Activated naive CD8-positive, alpha-beta T cell treated with anti-CD3 and anti-CD28 coated beads, Interleukin-2, amount 50 U/mL, for 16 hours (primary cell): ENCODE results near the gene PLCD1.
A peak's percentile ranks its signal among the peaks of the same experiment; 100 is the strongest.
"Not testable (repeated sequence)": the region's sequence is repeated elsewhere in the genome, so short reads cannot be mapped to it uniquely, and the experiment has no call there.

Source experiments
- DNase-seq: peaks from one replicate; pipeline ENCODE4 v3.0.0-alpha.2; 2020; ENCODE audit warnings: low read depth, low spot score

PLCD1 gene

GRCh38 chr3:37986479-37987314, 42.7 kb downstream of the PLCD1 start:
- no peak for DNase-seq

GRCh38 chr3:37985637-37986320, 43.7 kb downstream of the PLCD1 start:
- no peak for DNase-seq

DNA sequence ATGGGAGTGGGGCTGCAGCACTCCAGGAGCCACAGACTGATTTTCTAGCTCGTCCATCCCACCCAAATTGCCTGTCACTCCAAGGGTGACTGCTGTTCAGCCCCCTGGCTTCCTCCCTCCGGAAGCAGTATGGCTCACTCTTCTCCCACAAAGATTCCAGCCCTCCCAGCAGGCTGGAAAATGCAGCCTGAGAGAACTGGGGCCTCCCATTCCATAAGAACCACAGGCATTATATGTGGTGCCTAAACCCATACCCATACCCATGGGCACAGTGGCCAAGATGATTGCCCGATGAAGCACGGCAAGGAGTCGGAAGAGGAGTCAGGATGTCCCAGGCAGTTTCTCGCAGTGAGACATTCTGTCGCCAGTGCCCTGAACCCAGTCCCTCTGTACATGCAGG, 44.8 kb downstream of the PLCD1 start:
- DNase-seq = no peak

GRCh38 chr3:37984051-37984450, 45.4 kb downstream of the PLCD1 start:
- no peak for DNase-seq

DNA sequence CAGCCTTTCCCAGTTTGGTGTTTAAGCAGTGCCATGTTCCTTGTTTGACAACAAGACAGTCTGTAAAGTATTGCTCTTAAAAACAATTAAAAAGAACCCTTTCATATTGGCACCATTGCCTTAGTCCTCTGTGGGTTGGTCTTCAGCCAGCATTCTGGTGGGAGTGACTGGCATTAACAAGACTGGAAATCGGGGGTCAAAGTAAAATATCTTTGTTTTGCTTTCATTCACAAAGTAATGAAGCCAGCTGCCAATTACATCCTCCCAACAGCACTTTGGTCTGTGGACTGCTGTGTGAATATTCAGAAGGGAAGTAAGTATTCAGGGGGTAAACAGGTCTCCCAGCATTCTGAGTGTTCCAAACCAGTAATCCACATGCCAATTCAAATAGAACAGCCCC, 47.1 kb downstream of the PLCD1 start:
- no peak for DNase-seq

DNA sequence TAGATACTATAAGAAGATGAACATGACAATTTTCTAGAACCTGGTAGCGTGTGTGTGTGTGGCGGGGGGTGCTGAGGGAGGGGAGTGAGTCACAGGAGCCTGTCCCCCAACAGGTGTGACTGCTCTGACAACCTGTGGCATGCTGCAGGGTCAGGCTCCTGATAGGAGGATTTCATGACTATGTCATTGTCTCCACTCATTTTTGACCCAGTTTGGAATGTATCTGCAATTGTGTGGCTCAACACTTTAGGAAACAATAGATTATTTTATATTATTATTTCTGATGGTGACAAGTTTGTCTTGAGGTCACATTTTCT, 48.1 kb downstream of the PLCD1 start:
- DNase-seq = no peak

DNA sequence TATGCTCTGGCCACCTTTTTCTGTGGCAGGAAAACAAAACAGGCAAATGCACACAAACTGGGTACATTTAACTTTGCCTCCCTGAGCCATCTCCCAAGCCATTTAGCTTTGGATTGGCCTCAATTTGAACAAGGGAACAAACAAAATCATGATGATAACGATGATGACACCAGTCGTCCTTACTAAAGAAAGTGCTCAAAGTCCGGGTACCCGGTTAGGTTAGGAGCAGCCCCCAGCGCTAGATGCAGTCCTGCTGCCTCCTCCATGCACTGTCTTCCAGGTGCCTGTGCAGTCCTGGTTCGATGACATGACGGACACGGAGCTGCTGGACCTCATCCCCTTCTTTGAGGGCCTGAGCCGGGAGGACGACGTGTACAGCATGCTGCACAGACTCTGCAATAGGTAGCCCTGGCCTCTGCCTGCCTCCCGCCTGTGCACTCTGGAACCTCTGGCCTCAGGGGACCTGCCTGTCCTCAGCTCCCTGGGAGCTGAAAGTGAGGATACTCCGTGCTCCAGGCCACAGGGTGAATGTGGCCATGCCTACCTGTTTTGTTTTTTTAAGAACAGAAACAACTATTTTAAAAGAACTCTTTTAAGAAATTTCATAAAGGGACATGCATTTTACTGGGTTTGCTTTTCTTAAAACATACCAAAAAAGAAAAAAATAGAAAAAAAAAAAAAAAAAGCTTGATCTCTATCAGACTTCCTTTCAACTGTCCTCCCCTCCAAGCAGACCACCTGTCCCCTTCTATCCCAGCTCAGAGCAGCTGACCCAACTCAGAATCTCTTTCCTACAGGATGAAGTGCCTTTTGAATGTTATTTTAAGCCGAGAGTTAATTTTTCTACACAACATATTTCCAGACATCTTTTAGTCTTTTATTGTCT, 48.7 kb downstream of the PLCD1 start:
- no peak for DNase-seq

GRCh38 chr3:37979541-37980461, 49.6 kb downstream of the PLCD1 start:
- DNase-seq = no peak

GRCh38 chr3:37974121-37975083, 55.0 kb downstream of the PLCD1 start:
- peak; percentile 54 for DNase-seq

GRCh38 chr3:37973246-37974054, 56.0 kb downstream of the PLCD1 start:
- no peak for DNase-seq

DNA sequence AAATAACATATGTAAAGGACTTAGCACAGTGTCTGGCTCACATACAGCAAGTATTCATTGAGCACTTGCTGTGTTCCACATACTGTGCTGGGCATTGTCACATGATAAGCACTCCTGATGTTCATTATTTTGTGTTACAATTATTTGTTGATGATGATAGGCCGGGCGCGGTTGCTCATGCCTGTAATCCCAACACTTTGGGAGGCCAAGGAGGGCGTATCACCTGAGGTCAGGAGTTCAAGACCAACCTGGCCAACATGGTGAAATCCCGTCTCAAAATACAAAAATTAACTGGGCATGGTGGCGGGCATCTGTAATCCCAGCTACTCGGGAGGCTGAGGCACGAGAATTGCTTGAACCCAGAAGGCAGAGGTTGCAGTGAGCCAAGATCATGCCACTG, 57.4 kb downstream of the PLCD1 start:
- DNase-seq = not testable (repeated sequence)

- no peak for DNase-seq
Measured at GRCh38 chr3:37971467-37971866, 58.0 kb downstream of the PLCD1 start.

GRCh38 chr3:37970802-37971201, 58.6 kb downstream of the PLCD1 start:
- no peak for DNase-seq

DNA sequence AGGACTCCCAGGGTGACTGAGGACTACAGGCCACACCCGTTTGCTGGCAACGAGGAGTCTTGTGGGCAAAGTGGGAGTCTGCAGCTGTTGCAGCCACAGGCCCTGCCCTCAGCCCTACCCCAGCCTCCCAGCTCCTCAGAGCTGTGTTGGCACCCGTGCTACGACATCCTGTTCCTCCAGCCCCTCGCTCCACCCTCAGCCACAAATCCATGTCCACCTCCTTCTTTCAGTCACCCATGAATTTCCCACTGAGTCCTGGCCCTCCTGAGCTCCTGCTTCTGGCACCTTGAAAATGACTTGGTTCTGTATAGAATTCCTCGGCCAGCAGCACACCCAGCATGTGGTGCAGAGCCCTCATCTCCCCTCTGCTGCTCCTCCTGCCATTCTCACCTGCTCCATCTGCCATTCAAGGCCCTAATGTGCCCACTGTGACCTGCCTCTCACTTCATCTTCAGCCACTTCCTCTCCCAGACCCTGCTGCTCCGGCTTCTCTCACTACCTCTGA, 59.8 kb downstream of the PLCD1 start:
- DNase-seq = no peak

GRCh38 chr3:37968813-37969595, 60.4 kb downstream of the PLCD1 start:
- no peak for DNase-seq

- no peak for DNase-seq
Measured at GRCh38 chr3:37968199-37968598, 61.2 kb downstream of the PLCD1 start.

- DNase-seq = peak; percentile 32
Measured at GRCh38 chr3:37967260-37967881, 62.1 kb downstream of the PLCD1 start.

GRCh38 chr3:37964716-37965115, 64.7 kb downstream of the PLCD1 start:
- no peak for DNase-seq
